KOPT-K1 (cell line): ENCODE results near the gene SLC25A45.

ENCODE experiments used
- H3K27ac ChIP-seq: fragments of 200-600 bp; sonication (generic); 2 replicates; pipeline ENCODE4 v1.5.1; 2016; ENCODE audit warnings: antibody characterized with exemption, mild to moderate bottlenecking, low read depth, low read length; ENCODE audit not compliant: poor library complexity, severe bottlenecking
- H3K36me3 ChIP-seq: fragments of 200-600 bp; sonication (generic); 2 replicates; pipeline ENCODE4 v1.5.1; 2017; ENCODE audit warnings: antibody characterized with exemption, mild to moderate bottlenecking, low read length, moderate library complexity; ENCODE audit not compliant: insufficient read depth
- H3K9me3 ChIP-seq: fragments of 200-600 bp; sonication (generic); 2 replicates; pipeline ENCODE4 v1.5.1; 2017; ENCODE audit warnings: antibody characterized with exemption, low read length, mild to moderate bottlenecking; ENCODE audit not compliant: insufficient read depth, poor library complexity, severe bottlenecking

Gene SLC25A45

GRCh38 chr11:65424205-65425104 lies 42.0 kb upstream of the SLC25A45 start:
- H3K9me3 ChIP-seq = no peaks in the 10 kb centered on the region
- H3K36me3 ChIP-seq = peaks cover 30% of the 10 kb centered on the region
- H3K27ac ChIP-seq = peak overlapping the region; percentile 99

GRCh38 chr11:65423516-65424204 lies 41.2 kb upstream of the SLC25A45 start:
- Histone ChIP-seq H3K27ac (peak overlapping the region; percentile 99), H3K36me3 (peaks cover 30% of the 10 kb centered on the region), H3K9me3 (no peaks in the 10 kb centered on the region)

- peaks cover 30% of the 10 kb centered on the region for H3K36me3 ChIP-seq
- H3K9me3 ChIP-seq = no peaks in the 10 kb centered on the region
- H3K27ac ChIP-seq = peak within 1 kb of the TSS; percentile 99
Measured at GRCh38 chr11:65422633-65423515, 40.4 kb upstream of the SLC25A45 start, which contains the start of gene NEAT1. Gene NEAT1 (plus strand): TSS chr11:65422798.

GRCh38 chr11:65421794-65422632 lies 39.6 kb upstream of the SLC25A45 start:
- Histone ChIP-seq H3K9me3 (no peaks in the 10 kb centered on the region), H3K27ac (peak overlapping the region; percentile 99), H3K36me3 (peaks cover 27% of the 10 kb centered on the region)

- H3K36me3 ChIP-seq = peaks cover 19% of the 10 kb centered on the region; the same call in 1 of the 2 replicates
- no peaks in the 10 kb centered on the region for H3K9me3 ChIP-seq
- peak overlapping the region; percentile 99 for H3K27ac ChIP-seq
Measured at GRCh38 chr11:65420979-65421793, 38.7 kb upstream of the SLC25A45 start.

- Histone ChIP-seq H3K36me3 (0 out of 2 replicates have a peak, but pooled peaks cover 12% of the 10 kb centered on the region), H3K9me3 (no peaks in the 10 kb centered on the region), H3K27ac (peak overlapping the region; percentile 99)
Measured at GRCh38 chr11:65420506-65420905, 38.1 kb upstream of the SLC25A45 start.

- Histone ChIP-seq H3K36me3 (0 out of 2 replicates have a peak, but pooled peaks cover 10% of the 10 kb centered on the region), H3K9me3 (no peaks in the 10 kb centered on the region), H3K27ac (peak overlapping the region; percentile 99)
Measured at GRCh38 chr11:65419772-65420481, 37.5 kb upstream of the SLC25A45 start.

GRCh38 chr11:65419460-65419771 lies 37.0 kb upstream of the SLC25A45 start:
- Histone ChIP-seq H3K36me3 (0 out of 2 replicates have a peak, but pooled peaks cover 7% of the 10 kb centered on the region), H3K27ac (peak overlapping the region; percentile 99), H3K9me3 (no peaks in the 10 kb centered on the region)

GRCh38 chr11:65418681-65419459 lies 36.4 kb upstream of the SLC25A45 start:
- Histone ChIP-seq H3K27ac (peak overlapping the region; percentile 99), H3K36me3 (peaks cover 8% of the 10 kb centered on the region; the same call in 1 of the 2 replicates), H3K9me3 (no peaks in the 10 kb centered on the region)

GRCh38 chr11:65418431-65418680 lies 35.9 kb upstream of the SLC25A45 start:
- Histone ChIP-seq H3K36me3 (peaks cover 8% of the 10 kb centered on the region; the same call in 1 of the 2 replicates), H3K9me3 (no peaks in the 10 kb centered on the region), H3K27ac (peak overlapping the region; percentile 99)

GRCh38 chr11:65417702-65418430 lies 35.4 kb upstream of the SLC25A45 start:
- no peaks in the 10 kb centered on the region for H3K9me3 ChIP-seq
- peak overlapping the region; percentile 99 for H3K27ac ChIP-seq
- peaks cover 8% of the 10 kb centered on the region; the same call in 1 of the 2 replicates for H3K36me3 ChIP-seq
